Measurements from ENCODE around the gene NR1H4.

GRCh38 chr12:100508751-100509150 lies 35.1 kb downstream of the NR1H4 start:
- TF ChIP-seq CTCF (IDR thresholded peaks at IDR 0.05) (no peak), POLR2A (IDR thresholded peaks at IDR 0.05) (no peak), POLR2AphosphoS5 (IDR thresholded peaks at IDR 0.05) (no peak)

Data from prostate gland (tissue), 2 donors.